AG20443 (cell line): ENCODE data around the gene AFF4.

Source experiments
- DNase-seq: peaks from one replicate; pipeline ENCODE4 v3.0.0; 2012; ENCODE audit warnings: low spot score, mixed read lengths

AFF4 gene

GRCh38 chr5:132889501-132889900, 73.9 kb downstream of the AFF4 start:
- no peak for DNase-seq

- DNase-seq = no peak
Measured at GRCh38 chr5:132887283-132887682, 76.2 kb downstream of the AFF4 start.

GRCh38 chr5:132886064-132886823, 77.2 kb downstream of the AFF4 start:
- DNase-seq = no peak

GRCh38 chr5:132884548-132884947, 78.9 kb downstream of the AFF4 start:
- DNase-seq = no peak

- peak; percentile 78 for DNase-seq
Measured at GRCh38 chr5:132883261-132883834, 80.1 kb downstream of the AFF4 start.

- DNase-seq = peak; percentile 18
Measured at GRCh38 chr5:132877938-132878337, 85.5 kb downstream of the AFF4 start.

- no peak for DNase-seq
Measured at GRCh38 chr5:132877466-132877865, 86.0 kb downstream of the AFF4 start.

GRCh38 chr5:132876020-132876759, 87.2 kb downstream of the AFF4 start:
- no peak for DNase-seq

GRCh38 chr5:132873930-132874271, 89.5 kb downstream of the AFF4 start:
- no peak for DNase-seq

GRCh38 chr5:132873119-132873929, 90.1 kb downstream of the AFF4 start, which contains the start of gene LEAP2:
Gene LEAP2, plus strand, starts transcription at chr5:132873668. Its CDS starts 27 bp downstream, at chr5:132873695.
- DNase-seq = peak; percentile 20

GRCh38 chr5:132872788-132873118, 90.7 kb downstream of the AFF4 start:
- no peak for DNase-seq

- DNase-seq = no peak
Measured at GRCh38 chr5:132871459-132872284, 91.8 kb downstream of the AFF4 start.

GRCh38 chr5:132870801-132871200, 92.6 kb downstream of the AFF4 start:
- DNase-seq = no peak

GRCh38 chr5:132868754-132869153, 94.7 kb downstream of the AFF4 start:
- no peak for DNase-seq

GRCh38 chr5:132867046-132867451, 96.4 kb downstream of the AFF4 start:
- DNase-seq = no peak

- DNase-seq = peak; percentile 98
Measured at GRCh38 chr5:132866342-132867045, 96.9 kb downstream of the AFF4 start, which contains the start of the genes GDF9 and UQCRQ. Gene GDF9, minus strand, starts transcription at chr5:132866469. Its CDS starts 1,936 bp downstream, at chr5:132864533. Gene UQCRQ, plus strand, starts transcription at chr5:132866642. Its CDS starts 240 bp downstream, at chr5:132866882.

GRCh38 chr5:132865668-132866341, 97.6 kb downstream of the AFF4 start:
- no peak for DNase-seq

GRCh38 chr5:132860742-132861141, 102.7 kb downstream of the AFF4 start:
- DNase-seq = no peak

GRCh38 chr5:132859889-132860437, 103.5 kb downstream of the AFF4 start:
- DNase-seq = no peak

- DNase-seq = no peak
Measured at GRCh38 chr5:132856011-132856410, 107.4 kb downstream of the AFF4 start.
